Measurements from ENCODE around the gene CNGB1.
"Not testable (repeated sequence)": the region's sequence is repeated elsewhere in the genome, so short reads cannot be mapped to it uniquely, and the experiment has no call there.

Gene CNGB1

DNA sequence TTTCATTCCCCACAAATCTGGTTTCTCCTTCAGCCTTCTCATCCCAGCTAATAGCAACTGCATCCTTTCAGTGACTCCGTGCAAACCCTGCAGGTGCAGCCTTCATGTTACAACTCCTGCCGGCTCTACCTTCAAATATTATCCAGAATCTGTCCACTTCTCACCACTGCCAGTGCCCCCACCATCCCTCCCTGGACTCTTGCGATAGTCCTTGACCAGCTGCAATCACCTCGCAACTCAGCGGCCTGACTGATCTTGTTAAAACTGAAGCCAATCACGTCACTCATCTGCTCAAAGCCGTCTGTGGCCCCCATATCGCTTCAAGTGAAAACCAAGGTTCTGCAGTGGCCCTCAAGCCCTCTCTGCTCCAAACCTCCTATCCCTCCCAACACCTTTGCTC, 125.8 kb downstream of the CNGB1 start:
- no peak for DNase-seq

- DNase-seq: no peak
These were observed 126.4 kb downstream of the CNGB1 start for GRCh38 chr16:57844416-57845030.

GRCh38 chr16:57843400-57843799, 127.5 kb downstream of the CNGB1 start:
- no peak for DNase-seq

DNA sequence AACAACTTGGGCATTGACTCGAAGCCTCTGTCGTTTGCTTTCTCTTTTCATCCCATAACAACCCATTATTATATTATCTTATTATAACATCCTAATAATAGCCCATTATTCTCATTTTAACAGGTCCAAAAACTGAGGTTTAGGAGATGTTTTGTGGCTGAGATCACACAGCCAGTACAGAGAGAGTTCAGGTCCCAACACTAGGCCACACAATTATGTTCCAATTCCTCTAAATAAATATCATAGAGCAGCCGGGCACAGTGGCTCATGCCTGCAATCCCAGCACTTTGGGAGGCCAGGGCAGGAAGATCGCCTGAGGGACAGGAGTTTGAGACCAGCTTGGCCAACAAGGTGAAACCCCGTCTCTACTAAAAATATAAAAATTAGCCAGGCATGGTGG, 128.3 kb downstream of the CNGB1 start:
- DNase-seq: no peak

- DNase-seq: no peak
These were observed 130.1 kb downstream of the CNGB1 start for GRCh38 chr16:57840833-57841232.

GRCh38 chr16:57838161-57838560, 132.8 kb downstream of the CNGB1 start:
- no peak for DNase-seq

- DNase-seq: no peak
These were observed 133.4 kb downstream of the CNGB1 start for GRCh38 chr16:57837305-57838125.

GRCh38 chr16:57835439-57835838, 135.5 kb downstream of the CNGB1 start:
- DNase-seq: not testable (repeated sequence)

- DNase-seq: no peak
These were observed 136.0 kb downstream of the CNGB1 start for GRCh38 chr16:57834936-57835335.

Measured in NCI-H1436 (cell line).